SKM-1 treated with dmso at 0.1 percent for 144 hours (cell line): Measurements from ENCODE around the gene TICAM1.
"Not testable (repeated sequence)": the region's sequence is repeated elsewhere in the genome, so short reads cannot be mapped to it uniquely, and the experiment has no call there.

Experiments
- DNase-seq: peaks from one replicate; lab custom pipeline; 2025; ENCODE audit not compliant: unreplicated experiment; lab: John Stamatoyannopoulos, UW

TICAM1 gene

DNA sequence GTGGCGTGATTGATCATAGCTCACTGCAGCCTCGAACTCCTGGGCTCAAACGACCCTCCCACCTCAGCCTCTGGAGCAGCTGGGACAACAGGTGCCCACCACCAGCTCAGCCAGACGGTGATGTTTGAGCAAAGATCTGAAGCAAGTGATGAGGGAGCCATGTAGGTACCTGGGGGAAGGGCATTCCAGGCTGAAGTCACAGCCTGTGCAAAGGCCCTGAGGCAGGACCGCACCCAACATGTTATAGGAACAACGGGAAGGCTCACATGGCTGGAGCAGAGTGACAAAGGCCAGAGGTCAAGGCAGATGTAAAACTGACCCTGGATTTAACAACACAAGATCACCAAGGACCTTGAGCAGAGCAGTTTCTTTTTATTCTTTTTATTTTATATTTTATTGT is 25.1 kb downstream of the TICAM1 start:
- no peak for DNase-seq

DNA sequence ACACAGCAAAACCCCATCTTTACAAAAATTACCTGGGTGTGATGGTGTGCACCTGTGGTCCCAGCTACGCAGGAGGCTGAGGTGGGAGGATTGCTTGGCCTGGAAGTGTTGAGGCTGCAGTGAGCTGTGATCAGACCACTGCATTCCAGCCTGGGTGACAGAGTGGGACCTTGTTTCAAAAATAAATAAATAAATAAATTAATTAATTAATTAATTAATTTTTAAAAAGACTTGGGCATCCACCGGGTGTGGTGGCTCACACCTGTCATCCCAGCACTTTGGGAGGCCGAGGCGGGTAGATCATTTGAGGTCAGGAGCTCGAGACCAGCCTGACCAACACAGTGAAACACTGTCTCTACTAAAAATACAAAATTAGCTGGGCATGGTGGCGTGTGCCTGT is 26.4 kb downstream of the TICAM1 start:
- DNase-seq, result not testable (repeated sequence)

DNA sequence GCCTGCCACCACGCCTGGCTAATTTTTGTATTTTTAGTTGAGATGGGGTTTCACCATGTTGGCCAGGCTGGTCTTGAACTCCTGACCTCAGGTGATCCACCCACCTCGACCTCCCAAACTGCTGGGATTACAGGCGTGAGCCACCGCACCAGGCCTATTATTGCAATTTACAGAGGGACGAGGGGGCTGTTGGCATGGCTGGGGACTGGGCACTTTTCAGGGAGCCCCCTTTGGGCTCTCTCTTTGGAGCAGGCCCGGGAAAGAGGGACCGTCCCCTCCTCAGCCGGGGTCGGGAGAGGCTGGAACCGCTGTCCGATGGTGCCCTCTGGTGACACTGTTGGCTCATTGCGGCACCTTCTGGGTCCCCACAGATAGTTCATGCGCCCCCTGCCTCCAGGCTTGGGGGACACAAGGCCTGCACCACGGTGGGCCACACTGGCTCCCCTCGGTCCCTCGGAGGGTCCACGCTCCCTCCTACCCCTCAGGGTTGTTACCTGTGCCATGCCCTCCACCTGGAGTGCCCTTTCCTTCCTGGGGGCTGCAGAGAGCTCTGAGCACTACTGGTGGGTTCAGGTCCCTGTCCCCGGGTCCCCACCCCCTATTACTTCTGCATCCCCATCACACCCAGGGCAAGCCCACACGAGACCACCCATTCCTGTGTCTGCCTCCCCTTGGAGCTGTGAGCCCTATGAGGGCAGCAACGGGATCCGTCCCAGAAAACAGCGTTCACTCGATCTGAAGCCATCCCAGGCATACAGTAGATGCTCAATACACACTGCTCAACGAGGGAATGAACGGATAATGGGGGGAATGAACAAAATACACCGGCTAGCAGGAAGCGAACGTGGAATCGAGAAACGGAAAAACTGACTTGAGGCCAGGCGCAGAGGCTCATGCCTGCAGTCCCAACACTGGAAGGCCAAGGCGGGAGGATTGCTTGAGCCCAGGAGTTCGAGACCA is 27.5 kb downstream of the TICAM1 start:
- DNase-seq, result peak; percentile 55

DNA sequence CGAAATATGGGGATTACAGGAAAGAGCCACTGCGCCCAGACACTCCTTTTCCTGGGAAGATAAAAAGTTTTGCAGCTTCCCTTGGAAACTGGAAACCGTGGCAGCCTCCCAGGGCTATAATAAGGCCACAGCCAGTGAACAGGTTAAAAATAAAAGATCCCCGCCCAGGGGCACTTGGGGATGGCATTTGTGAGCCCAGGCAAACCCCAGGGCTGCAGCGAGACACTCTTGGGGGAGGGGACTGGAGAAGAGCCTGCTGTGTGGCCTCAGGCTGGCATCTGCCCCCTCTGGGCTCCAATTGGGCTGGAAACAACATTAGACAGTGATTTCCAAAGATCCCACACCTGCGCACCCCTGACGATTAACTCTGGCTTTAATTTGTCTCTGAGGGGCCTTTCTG is 28.8 kb downstream of the TICAM1 start:
- no peak for DNase-seq

DNA sequence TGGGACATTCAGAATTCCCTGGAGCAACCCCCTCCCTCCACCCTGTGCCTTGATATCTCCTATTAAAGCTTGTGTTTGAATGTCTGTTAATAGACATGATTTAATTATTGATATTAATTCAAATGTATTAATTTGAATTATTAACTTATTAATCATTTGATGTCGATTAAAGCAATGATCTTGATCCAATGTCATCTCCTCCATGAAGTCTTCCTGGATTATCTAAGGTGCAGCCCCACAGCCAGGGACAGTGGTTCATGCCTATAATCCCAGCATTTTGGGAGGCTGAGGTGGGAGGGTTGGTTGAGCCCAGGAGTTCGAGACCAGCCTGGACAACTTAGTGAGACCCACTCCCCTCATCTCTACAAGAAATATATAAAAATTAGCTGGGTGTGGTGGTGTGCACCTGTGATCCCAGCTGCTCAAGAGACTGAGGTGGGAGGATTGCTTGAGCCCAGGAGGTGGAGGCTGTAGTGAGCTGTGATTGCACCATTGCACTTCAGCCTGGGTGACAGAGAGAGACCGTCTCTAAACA is 30.4 kb downstream of the TICAM1 start:
- DNase-seq, result no peak

DNA sequence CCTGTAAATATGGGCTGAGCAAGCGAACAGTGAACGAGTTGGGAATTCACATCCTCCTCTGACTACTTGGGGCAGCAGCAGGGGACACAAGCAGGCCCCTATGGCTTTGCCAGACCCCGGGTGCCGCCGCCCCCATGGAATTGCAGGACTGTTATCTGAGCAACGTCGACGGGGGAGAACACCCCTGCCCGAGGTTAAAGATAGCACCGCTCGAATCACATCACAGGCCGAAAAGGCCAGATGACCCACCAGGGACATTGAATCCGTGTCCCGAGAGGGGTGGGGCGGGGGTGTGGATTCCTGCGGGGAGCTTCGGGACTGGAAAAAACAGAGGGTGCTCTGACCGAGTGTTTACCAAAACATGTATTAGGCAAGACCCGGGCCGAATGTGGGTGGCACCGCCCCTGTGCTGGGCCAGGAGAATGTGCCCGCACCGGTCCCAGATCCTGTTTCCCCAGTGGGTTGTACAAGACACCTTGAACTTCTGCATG is 30.9 kb downstream of the TICAM1 start:
- no peak for DNase-seq

DNA sequence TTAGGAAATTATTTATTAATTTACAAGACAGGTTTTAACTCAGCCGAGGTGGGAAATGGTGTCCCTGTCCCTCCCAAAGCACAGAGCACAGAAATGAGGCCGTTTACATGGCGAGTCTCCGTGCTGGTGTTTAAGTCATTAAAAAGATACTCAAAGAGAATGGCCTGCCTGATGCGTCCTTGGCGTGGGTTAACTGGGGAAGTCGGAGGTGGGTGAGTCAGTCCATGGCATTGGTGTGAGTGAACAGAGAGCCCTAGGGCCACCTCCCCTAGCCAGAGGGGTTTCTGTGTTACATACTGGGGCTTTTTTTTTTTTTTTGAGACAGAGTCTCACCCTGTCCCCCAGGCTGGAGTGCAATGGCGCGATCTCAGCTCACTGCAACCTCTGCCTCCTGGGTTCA is 36.1 kb downstream of the TICAM1 start:
- DNase-seq, result no peak

DNA sequence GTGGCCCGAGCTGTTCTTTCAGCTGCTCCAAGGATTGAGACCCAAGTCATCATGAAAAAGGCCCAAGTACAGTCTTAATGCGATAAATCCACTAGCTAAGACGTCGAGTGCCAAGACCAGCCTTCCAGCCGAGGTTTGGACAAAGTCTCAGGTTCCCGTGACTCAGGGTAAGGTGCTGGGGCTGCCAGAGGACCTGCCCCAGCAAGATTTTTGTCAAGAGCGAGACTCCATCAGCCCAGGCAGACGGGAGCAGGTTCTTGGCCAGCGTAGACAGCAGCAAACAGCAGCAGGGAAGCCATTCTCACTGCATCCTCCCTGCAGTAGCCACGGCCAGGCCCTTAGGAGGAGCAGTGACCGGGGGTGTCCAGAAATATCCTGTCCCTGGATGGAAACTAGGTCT is 36.5 kb downstream of the TICAM1 start:
- no peak for DNase-seq

DNA sequence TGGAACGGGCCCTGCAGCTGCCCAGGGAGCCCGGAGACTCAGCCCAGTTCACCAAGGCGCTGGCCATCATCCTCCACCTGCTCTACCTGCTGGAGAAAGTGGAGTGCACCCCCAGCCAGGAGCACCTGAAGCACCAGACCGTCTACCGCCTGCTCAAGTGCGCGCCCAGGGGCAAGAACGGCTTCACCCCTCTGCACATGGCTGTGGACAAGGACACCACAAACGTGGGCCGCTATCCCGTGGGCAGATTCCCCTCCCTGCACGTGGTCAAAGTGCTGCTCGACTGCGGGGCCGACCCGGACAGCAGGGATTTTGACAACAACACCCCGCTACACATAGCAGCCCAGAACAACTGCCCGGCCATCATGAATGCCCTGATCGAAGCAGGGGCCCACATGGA is 38.2 kb downstream of the TICAM1 start:
- DNase-seq, result not testable (repeated sequence)

DNA sequence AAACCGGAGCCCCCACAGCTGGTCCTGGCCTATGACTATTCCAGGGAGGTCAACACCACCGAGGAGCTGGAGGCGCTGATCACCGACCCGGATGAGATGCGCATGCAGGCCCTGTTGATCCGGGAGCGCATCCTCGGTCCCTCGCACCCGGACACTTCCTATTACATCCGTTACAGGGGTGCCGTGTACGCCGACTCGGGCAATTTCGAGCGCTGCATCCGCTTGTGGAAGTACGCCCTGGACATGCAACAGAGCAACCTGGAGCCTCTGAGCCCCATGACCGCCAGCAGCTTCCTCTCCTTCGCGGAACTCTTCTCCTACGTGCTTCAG is 38.7 kb downstream of the TICAM1 start:
- not testable (repeated sequence) for DNase-seq

DNA sequence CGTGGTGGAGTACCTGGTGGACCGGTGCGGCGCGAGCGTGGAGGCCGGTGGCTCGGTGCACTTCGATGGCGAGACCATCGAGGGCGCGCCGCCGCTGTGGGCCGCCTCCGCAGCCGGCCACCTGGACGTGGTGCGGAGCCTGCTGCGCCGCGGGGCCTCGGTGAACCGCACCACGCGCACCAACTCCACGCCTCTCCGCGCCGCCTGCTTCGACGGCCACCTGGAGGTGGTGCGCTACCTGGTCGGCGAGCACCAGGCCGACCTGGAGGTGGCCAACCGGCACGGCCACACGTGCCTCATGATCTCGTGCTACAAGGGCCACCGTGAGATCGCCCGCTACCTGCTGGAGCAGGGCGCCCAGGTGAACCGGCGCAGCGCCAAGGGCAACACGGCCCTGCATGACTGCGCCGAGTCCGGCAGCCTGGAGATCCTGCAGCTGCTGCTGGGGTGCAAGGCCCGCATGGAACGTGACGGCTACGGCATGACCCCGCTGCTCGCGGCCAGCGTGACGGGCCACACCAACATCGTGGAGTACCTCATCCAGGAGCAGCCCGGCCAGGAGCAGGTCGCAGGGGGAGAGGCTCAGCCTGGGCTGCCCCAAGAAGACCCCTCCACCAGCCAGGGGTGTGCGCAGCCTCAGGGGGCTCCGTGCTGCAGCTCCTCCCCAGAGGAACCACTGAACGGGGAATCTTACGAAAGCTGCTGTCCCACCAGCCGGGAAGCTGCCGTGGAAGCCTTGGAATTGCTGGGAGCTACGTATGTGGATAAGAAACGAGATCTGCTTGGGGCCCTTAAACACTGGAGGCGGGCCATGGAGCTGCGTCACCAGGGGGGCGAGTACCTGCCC is 39.3 kb downstream of the TICAM1 start:
- DNase-seq, result not testable (repeated sequence)

DNA sequence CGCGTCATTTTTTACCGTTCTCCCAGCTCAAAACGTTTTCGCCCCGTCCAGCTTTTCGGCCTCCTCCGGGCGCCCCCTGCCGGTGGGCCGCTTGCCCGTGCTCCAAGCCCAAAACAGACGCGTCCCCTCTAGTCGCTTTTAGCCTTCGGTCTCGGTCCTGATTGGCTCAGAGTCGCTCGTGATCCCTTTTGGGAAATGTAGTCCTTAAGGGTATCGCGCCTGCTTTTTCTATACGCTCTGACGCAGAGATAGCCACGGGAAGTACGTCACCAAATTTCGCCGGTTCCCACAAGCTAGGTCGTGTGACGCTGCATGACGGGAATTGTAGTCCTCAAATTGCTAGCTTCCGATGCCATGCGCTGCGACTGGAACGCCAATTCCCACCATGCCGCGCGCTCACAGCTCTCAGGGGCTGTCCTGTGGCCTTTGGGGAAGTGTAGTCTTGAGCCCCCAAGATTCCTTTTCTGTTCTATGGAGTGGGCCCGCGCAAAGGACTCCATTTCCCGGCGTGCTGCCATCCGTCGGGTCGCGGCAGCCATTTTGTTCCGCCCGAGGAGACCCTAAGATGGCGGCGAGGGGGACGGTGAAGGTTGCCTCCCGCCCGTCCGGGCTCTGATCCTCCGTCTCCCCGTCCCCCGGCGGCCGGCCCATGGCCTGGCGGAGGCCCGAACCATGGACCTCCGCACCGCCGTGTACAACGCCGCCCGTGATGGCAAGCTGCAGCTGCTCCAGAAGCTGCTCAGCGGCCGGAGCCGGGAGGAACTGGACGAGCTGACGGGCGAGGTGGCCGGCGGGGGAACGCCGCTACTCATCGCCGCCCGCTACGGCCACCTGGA is 40.1 kb downstream of the TICAM1 start, which contains the start of gene FEM1A:
Gene FEM1A (plus strand): TSS at position 552 of the 836 bp plus-strand sequence. CDS start 121 bp downstream, at position 673.
- DNase-seq, result peak; percentile 99

DNA sequence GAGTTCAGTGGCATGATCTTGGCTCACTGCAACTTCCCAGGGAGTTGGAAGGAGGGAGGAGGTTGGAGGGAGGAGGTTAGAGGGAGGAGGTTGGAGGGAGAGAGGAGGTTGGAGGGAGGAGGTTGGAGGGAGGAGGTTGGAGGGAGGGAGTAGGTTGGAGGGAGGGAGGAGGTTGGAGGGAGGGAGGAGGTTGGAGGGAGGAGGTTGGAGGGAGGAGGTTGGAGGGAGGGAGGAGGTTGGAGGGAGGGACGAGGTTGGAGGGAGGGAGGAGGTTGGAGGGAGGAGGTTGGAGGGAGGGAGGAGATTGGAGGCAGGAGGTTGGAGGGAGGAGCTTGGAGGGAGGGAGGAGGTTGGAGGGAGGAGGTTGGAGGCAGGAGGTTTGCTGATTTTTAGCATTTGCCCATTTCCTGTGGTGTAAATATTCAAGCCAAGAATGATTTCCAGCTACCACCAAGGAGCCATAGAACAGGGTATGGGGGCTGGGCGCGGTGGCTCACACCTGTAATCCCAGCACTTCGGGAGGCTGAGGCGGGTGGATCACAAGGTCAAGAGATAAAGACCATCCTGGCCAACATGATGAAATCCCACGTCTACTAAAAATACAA is 45.0 kb downstream of the TICAM1 start:
- DNase-seq, result not testable (repeated sequence)

DNA sequence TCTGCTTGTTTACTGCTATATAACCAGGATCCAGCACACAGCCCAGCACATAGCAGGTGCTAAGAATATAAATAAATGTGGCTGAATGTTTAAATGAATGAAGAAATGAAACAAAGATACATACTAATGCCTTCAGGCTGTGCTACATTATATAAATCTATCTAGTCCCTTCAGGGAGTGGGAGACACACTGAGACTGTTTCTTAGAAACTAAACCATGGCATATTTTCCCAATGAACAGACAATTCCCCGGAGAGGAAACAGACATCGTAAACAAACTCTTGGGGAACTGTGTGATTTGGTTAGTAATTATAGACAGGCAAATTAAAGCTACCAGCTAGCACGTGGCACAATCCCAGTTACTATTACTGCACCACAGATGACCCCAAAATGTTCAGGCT is 49.7 kb downstream of the TICAM1 start:
- no peak for DNase-seq

DNA sequence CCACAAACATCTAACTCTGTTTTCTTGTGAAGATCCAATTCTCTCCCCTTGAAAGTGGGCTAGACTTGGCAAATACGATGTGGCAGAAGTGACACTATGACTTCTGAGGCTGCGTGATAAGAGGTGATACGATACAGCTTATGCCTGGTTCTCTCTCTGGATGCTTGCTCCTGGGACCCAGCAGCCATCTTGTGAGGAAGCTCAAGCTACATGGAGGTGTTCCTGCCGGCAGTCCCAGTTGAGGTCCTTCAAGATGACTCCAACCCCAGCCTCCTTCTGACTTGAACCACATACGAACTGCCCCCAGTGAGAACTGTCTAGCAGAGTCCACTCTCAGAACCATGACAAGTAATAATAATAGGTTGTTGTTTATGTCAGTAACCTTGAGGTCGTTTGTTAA is 50.7 kb downstream of the TICAM1 start:
- no peak for DNase-seq

DNA sequence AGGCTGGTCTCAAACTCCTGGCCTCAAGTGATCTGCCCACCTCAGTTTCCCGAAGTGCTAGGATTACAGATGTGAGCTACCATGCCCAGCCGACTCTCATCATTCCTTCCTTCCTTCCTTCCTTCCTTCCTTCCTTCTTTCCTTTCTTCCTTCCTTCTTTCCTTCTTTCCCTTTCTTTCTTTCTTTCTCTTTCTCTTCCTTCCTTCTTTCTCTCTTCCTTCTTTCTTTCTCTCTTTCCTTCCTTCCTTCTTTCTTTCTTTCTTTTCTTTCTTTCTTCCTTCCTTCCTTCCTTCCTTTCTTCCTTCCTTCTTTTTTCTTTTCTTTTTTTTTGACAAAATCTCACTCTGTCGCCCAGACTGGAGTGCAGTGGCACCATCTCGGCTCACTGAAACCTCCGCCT is 53.4 kb downstream of the TICAM1 start:
- not testable (repeated sequence) for DNase-seq

DNA sequence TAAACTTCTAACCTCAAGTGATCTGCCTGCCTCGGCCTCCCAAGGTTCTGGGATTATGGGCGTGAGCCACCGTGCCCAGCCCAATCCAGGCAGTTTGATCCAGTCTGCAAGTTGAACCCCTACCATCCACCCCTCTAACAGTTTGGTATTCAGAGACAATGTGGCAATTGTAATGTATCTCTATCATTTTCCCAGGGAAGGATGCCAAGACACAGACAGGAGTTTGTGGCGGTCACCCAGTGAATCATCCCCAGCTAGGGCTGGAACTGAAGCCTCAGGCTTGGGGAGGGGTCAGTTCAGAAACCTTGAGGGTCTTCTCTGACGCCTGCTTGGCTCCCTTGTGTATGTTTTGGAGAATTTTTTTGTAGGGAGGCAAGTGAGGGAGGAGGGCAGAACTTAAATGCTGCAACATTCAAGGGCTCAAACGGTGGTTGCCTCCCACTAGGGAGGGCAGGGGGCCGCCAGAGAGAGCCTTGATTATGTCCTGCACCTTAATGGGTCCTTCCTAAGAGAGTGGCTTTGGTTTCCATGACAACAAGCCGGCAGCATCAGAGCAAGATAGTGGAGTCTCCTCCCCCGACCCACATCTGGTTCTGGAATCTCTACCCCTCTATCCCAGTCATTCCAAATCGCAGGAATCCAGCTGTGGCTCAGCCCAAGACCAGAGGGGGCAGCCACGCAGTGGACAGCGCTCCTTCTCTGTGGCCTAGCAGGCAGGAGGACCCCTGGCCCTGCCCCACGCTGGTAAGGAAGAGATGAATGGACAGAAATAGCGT is 54.9 kb downstream of the TICAM1 start:
- DNase-seq, result no peak

DNA sequence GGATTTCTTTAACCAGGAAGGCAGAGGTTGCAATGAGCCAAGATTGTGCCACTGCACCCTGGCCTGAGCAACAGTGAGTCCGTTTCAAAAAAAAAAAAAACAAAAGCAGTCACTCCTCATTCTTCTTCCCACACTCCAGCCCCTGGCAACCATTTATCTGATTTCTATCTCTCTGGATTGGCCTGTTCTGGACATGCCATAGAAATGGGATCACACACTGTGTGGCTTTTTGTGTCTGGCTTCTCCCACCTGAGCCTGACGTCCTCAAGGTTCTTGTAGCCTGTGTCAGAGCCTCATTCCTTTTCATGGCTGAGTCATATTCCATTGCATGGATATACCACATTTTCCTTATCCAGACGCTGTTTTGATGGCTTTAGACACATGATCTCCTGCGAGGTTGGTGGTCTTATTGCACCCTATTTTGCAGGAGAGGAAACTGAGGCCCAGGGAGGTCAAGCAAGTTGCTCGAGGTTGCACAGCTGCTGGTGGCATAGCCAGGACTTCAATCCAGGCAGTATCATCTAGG is 55.8 kb downstream of the TICAM1 start:
- DNase-seq, result no peak

DNA sequence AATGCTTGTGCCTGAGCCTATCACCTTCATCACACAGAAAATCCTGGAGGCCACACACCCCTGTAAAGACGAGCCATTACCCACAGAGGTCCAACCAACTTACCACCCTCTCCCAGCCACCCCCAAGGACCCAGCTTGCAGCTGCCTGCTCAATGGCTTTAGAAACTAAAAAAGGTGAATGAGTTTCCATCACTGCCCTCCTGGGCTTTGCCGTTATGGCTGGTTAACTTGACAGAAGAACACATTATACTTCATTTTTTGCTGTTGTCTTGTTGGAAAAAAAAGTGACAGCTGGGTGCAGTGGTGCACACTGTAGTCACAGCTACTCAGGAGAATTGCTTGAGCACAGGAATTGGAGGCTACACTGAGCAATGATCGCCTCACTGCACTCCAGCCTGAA is 57.4 kb downstream of the TICAM1 start:
- DNase-seq, result no peak
